ENCODE data around the gene MARK2. TPM values are rescaled to one million over a fixed set of nuclear protein-coding genes. Genes with fewer than 3 reads are reported as not detected.
"Not testable (repeated sequence)": the region's sequence is repeated elsewhere in the genome, so short reads cannot be mapped to it uniquely, and the experiment has no call there.

Gene MARK2
- total RNA-seq, 1 donor: 14.8 TPM

DNA sequence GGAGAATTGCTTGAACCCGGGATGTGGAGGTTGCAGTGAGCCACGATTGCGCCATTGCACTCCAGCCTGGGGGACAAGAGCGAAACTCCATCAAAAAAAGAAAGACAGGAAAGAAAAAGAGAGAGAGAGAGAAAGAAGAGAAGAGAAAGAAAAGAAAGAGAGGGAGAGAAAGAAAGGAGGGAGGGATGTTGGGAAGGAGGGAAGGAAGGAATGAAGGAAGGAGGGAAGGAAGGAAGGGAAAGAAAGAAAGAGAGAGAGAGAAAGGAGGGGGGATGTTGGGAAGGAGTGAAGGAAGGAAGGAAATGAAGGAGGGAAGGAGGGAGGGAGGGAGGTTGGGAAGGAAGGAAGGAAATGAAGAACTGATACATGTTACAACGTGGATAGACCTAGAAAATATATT, 38.0 kb upstream of the MARK2 start:
- no peaks in the 10 kb centered on the region for H3K9me3 ChIP-seq (ENCODE audit: low read depth, low read length)
- no peaks in the 10 kb centered on the region for H4K20me1 ChIP-seq (ENCODE audit: insufficient read depth, low read length)
- DNase-seq (ENCODE audit: insufficient read length, low spot score, missing footprints): no peak
- no peak overlapping the region for H3K4me2 ChIP-seq (ENCODE audit: insufficient read depth, low read length)
- H3K79me2 ChIP-seq (ENCODE audit: insufficient read depth, low read length): no peaks in the 10 kb centered on the region
- H3K27ac ChIP-seq (ENCODE audit: low read depth, low read length): no peak overlapping the region
- no peak overlapping the region for H3K4me3 ChIP-seq (ENCODE audit: insufficient read depth, low read length)
- peaks cover 11% of the 10 kb centered on the region for H3K4me1 ChIP-seq (ENCODE audit: insufficient read depth, low read length)
- no peaks in the 10 kb centered on the region for H3K36me3 ChIP-seq (ENCODE audit: insufficient read depth, low read length)
- H3K27me3 ChIP-seq (ENCODE audit: insufficient read depth, low read length): no peaks in the 10 kb centered on the region
- TF ChIP-seq, protein P1, sequence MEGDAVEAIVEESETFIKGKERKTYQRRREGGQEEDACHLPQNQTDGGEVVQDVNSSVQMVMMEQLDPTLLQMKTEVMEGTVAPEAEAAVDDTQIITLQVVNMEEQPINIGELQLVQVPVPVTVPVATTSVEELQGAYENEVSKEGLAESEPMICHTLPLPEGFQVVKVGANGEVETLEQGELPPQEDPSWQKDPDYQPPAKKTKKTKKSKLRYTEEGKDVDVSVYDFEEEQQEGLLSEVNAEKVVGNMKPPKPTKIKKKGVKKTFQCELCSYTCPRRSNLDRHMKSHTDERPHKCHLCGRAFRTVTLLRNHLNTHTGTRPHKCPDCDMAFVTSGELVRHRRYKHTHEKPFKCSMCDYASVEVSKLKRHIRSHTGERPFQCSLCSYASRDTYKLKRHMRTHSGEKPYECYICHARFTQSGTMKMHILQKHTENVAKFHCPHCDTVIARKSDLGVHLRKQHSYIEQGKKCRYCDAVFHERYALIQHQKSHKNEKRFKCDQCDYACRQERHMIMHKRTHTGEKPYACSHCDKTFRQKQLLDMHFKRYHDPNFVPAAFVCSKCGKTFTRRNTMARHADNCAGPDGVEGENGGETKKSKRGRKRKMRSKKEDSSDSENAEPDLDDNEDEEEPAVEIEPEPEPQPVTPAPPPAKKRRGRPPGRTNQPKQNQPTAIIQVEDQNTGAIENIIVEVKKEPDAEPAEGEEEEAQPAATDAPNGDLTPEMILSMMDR (IDR thresholded peaks at IDR 0.05; ENCODE audit: extremely low read depth, low read depth, low read length): no peak
- H2AFZ ChIP-seq (ENCODE audit: low read length): no peak overlapping the region

DNA sequence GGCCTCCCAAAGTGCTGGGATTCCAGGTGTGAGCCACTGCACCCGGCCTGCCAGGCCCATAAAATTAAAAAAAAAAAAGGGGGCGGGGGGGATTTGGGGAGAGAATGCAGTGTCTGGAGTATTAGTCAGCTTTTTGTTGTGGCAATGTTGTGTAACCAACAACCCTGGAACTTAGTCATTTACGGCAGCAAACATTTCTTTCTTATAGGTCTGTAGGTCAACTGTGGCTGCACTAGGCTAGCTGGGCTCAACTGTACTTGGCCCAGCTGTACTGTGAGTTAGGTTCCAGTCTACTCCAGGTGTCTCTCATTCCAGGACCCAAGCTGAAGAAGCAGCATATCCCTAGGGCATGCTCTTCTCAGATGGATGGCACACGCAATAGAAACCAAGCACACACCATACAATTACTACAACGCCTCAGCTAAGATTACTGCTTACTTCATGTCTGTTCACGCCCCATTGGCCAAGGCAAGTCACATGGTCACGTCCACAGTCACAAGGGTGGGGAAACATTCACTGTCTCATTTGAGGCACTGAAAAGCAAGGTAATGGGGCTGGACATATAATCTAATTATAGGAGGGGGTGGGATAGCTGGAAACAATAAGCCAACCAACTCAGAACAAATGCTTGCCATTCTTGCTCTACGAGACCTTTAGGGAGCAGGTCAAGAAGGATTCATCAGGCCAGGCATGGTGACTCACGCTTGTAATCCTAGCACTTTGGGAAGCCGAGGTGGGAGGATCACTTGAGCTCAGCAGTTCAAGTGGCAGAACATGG, 36.1 kb upstream of the MARK2 start:
- Histone ChIP-seq H3K27me3 (ENCODE audit: insufficient read depth, low read length) (no peaks in the 10 kb centered on the region), H3K27ac (ENCODE audit: low read depth, low read length) (peak overlapping the region; percentile 56), H3K4me1 (ENCODE audit: insufficient read depth, low read length) (peaks cover 11% of the 10 kb centered on the region), H3K9me3 (ENCODE audit: low read depth, low read length) (no peaks in the 10 kb centered on the region), H2AFZ (ENCODE audit: low read length) (peak overlapping the region; percentile 65), H3K4me3 (ENCODE audit: insufficient read depth, low read length) (peak overlapping the region; percentile 29), H4K20me1 (ENCODE audit: insufficient read depth, low read length) (no peaks in the 10 kb centered on the region), H3K4me2 (ENCODE audit: insufficient read depth, low read length) (peak overlapping the region; percentile 54), H3K79me2 (ENCODE audit: insufficient read depth, low read length) (no peaks in the 10 kb centered on the region), H3K36me3 (ENCODE audit: insufficient read depth, low read length) (no peaks in the 10 kb centered on the region)
- TF ChIP-seq, protein P1 (IDR thresholded peaks at IDR 0.05; ENCODE audit: extremely low read depth, low read depth, low read length): no peak
- peak; percentile 73 for DNase-seq (ENCODE audit: insufficient read length, low spot score, missing footprints)

GRCh38 chr11:63804259-63804658, 34.7 kb upstream of the MARK2 start:
- Histone ChIP-seq H2AFZ (ENCODE audit: low read length) (peak overlapping the region; percentile 6), H3K9me3 (ENCODE audit: low read depth, low read length) (no peaks in the 10 kb centered on the region), H3K4me1 (ENCODE audit: insufficient read depth, low read length) (peaks cover 11% of the 10 kb centered on the region), H4K20me1 (ENCODE audit: insufficient read depth, low read length) (no peaks in the 10 kb centered on the region), H3K27me3 (ENCODE audit: insufficient read depth, low read length) (no peaks in the 10 kb centered on the region), H3K36me3 (ENCODE audit: insufficient read depth, low read length) (no peaks in the 10 kb centered on the region), H3K4me3 (ENCODE audit: insufficient read depth, low read length) (no peak overlapping the region), H3K4me2 (ENCODE audit: insufficient read depth, low read length) (no peak overlapping the region), H3K79me2 (ENCODE audit: insufficient read depth, low read length) (no peaks in the 10 kb centered on the region), H3K27ac (ENCODE audit: low read depth, low read length) (no peak overlapping the region)
- TF ChIP-seq, protein P1 (IDR thresholded peaks at IDR 0.05; ENCODE audit: extremely low read depth, low read depth, low read length): no peak
- DNase-seq (ENCODE audit: insufficient read length, low spot score, missing footprints): no peak

DNA sequence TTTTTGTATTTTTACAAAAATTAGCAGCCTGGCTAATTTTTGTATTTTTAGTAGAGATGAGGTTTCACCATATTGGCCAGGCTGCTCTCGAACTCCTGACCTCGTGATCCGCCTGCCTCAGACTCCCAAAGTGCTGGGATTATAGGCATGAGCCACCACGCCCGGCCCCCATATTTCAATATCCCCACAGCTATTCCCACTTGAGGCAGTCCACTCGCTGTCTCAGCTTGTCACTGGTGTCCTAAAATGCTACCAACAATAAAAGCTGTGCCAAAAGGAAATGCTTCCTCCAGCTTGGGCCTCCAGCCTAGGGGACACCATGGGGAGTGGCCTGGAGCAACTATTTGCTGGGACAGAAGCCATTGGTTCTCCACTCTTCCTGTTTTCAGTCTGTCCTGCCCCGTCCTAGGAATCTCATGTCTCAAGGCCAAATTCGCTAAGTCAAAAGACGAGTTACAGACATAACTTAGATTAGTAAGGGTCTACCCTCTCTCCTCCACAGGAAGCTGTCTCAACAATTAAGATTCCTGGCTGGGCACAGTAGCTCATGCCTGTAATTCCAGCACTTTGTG, 33.0 kb upstream of the MARK2 start:
- H3K4me3 ChIP-seq (ENCODE audit: insufficient read depth, low read length): no peak overlapping the region
- no peaks in the 10 kb centered on the region for H4K20me1 ChIP-seq (ENCODE audit: insufficient read depth, low read length)
- no peaks in the 10 kb centered on the region for H3K36me3 ChIP-seq (ENCODE audit: insufficient read depth, low read length)
- peak overlapping the region; percentile 73 for H2AFZ ChIP-seq (ENCODE audit: low read length)
- no peaks in the 10 kb centered on the region for H3K79me2 ChIP-seq (ENCODE audit: insufficient read depth, low read length)
- no peaks in the 10 kb centered on the region for H3K9me3 ChIP-seq (ENCODE audit: low read depth, low read length)
- TF ChIP-seq, protein P1 (IDR thresholded peaks at IDR 0.05; ENCODE audit: extremely low read depth, low read depth, low read length): no peak
- H3K27me3 ChIP-seq (ENCODE audit: insufficient read depth, low read length): no peaks in the 10 kb centered on the region
- H3K27ac ChIP-seq (ENCODE audit: low read depth, low read length): no peak overlapping the region
- H3K4me1 ChIP-seq (ENCODE audit: insufficient read depth, low read length): peaks cover 11% of the 10 kb centered on the region
- DNase-seq (ENCODE audit: insufficient read length, low spot score, missing footprints): peak; percentile 21
- H3K4me2 ChIP-seq (ENCODE audit: insufficient read depth, low read length): no peak overlapping the region

- not testable (repeated sequence) for H2AFZ ChIP-seq (ENCODE audit: low read length); H3K36me3 ChIP-seq (ENCODE audit: insufficient read depth, low read length); H3K4me3 ChIP-seq (ENCODE audit: insufficient read depth, low read length); DNase-seq (ENCODE audit: insufficient read length, low spot score, missing footprints); H3K27ac ChIP-seq (ENCODE audit: low read depth, low read length); H3K9me3 ChIP-seq (ENCODE audit: low read depth, low read length); H3K4me2 ChIP-seq (ENCODE audit: insufficient read depth, low read length); H3K27me3 ChIP-seq (ENCODE audit: insufficient read depth, low read length)
- peaks cover 18% of the 10 kb centered on the region for H3K4me1 ChIP-seq (ENCODE audit: insufficient read depth, low read length)
- peaks cover 19% of the 10 kb centered on the region for H3K79me2 ChIP-seq (ENCODE audit: insufficient read depth, low read length)
- H4K20me1 ChIP-seq (ENCODE audit: insufficient read depth, low read length): peaks cover 14% of the 10 kb centered on the region
Observed at GRCh38 chr11:63810383-63810782, 28.5 kb upstream of the MARK2 start.
